ENCODE measurements around the gene TAP1. TPM values are rescaled to one million over a fixed set of nuclear protein-coding genes. Genes with fewer than 3 reads are reported as not detected.

TAP1 gene
- total RNA-seq, 1 experiment from 2014 or later: 12.1 TPM

- H3K27me3 Mint-ChIP-seq (ENCODE audit: low read depth): peaks cover 19% of the 10 kb centered on the region
- Histone ChIP-seq H3K9me3 (ENCODE audit: control insufficient read depth, low read depth, low read length) (no peaks in the 10 kb centered on the region), H3K14ac (ENCODE audit: insufficient read depth, low read length) (no peak overlapping the region), H3K27me3 (ENCODE audit: insufficient read depth, low read length) (no peaks in the 10 kb centered on the region), H2AFZ (ENCODE audit: low read length) (no peak overlapping the region), H3K56ac (ENCODE audit: insufficient read length, low read depth, low read length) (no peak overlapping the region), H4K20me1 (ENCODE audit: control insufficient read depth, insufficient read depth, insufficient read length) (no peaks in the 10 kb centered on the region), H3K79me1 (ENCODE audit: insufficient read depth, low read depth, low read length, poor library complexity, severe bottlenecking) (no peaks in the 10 kb centered on the region), H3K23ac (ENCODE audit: insufficient read length, low read depth, low read length) (no peak overlapping the region), H3K4ac (ENCODE audit: low read depth, low read length) (no peak overlapping the region), H4K5ac (ENCODE audit: insufficient read length, low read depth, low read length) (no peak overlapping the region), H4K8ac (replicated peaks; ENCODE audit: insufficient read length, low read depth, low read length) (no peak overlapping the region), H3K23me2 (ENCODE audit: insufficient read length, low read depth, low read length, poor library complexity, severe bottlenecking) (no peaks in the 10 kb centered on the region), H2BK12ac (ENCODE audit: insufficient read length, low read depth, low read length) (no peak overlapping the region), H2BK20ac (ENCODE audit: low read depth, low read length, poor library complexity, severe bottlenecking) (no peak overlapping the region), H2BK5ac (ENCODE audit: insufficient read length, low read length) (no peak overlapping the region), H3K18ac (ENCODE audit: insufficient read length, low read depth, low read length) (no peak overlapping the region), H3K27ac (ENCODE audit: insufficient read length, low read depth, low read length) (no peak overlapping the region), H3K9ac (ENCODE audit: extremely low read depth, insufficient read length, low read length) (no peak overlapping the region), H3K79me2 (ENCODE audit: insufficient read depth, low read length) (no peaks in the 10 kb centered on the region), H3K4me1 (ENCODE audit: insufficient read depth, low read length) (no peaks in the 10 kb centered on the region), H4K91ac (ENCODE audit: insufficient read length, low read depth, low read length) (no peak overlapping the region), H3T11ph (ENCODE audit: low read length) (no peak overlapping the region), H2AK5ac (ENCODE audit: insufficient read length, low read length) (no peak overlapping the region), H2BK15ac (ENCODE audit: low read depth, low read length) (no peak overlapping the region), H2BK120ac (ENCODE audit: low read depth, low read length, poor library complexity, severe bottlenecking) (no peak overlapping the region), H3K4me2 (ENCODE audit: insufficient read depth, insufficient read length, low read length) (no peak overlapping the region)
- TF ChIP-seq CTCF (conservative IDR thresholded peaks at IDR 0.05): no peak
- H3K9me3 Mint-ChIP-seq: no peaks in the 10 kb centered on the region
- WGBS (ENCODE audit: extremely low coverage, insufficient read length, low lambda C conversion rate): no CpG with 5 or more reads among the region's 1 CpG
- H3K36me3 Mint-ChIP-seq (ENCODE audit: insufficient read depth in 1 of 3, low read depth in 3 of 3): no peaks in the 10 kb centered on the region
- peaks cover 4 to 5% of the 10 kb centered on the region in 2 experiments; a peak in 3 of 4 replicates for H3K4me1 Mint-ChIP-seq
- no peak overlapping the region for H3K27ac Mint-ChIP-seq
- H3K4me3 Mint-ChIP-seq: no peak overlapping the region
- no peak for DNase-seq
These were observed 44.3 kb downstream of the TAP1 start for GRCh38 chr6:32809171-32809570.
